HG03045 (cell line): ENCODE results near the gene ULBP3.
"Not testable (repeated sequence)": the region's sequence is repeated elsewhere in the genome, so short reads cannot be mapped to it uniquely, and the experiment has no call there.

Experiments used
- ATAC-seq: cut with Tn5 transposase; IDR thresholded peaks from one replicate; pipeline ENCODE4 v1.9.1; 2021; ENCODE audit warnings: mild to moderate bottlenecking, moderate library complexity; ENCODE audit not compliant: unreplicated experiment

ULBP3 gene

DNA sequence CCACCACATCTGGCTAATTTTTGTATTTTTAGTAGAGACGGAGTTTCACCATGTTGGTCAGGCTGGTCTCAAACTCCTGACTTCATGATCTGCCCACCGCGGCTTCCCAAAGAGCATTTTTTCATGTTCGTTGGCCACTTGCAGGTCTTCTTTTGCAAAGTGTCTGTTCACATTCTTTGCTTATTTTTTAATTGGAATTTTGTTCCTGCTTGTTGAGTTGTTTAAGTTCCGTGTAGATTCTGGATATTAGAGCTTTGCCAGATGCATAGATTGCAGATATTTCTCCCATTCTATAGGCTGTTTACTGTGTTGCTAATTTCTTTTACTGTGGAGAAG is 51.8 kb downstream of the ULBP3 start:
- not testable (repeated sequence) for ATAC-seq

DNA sequence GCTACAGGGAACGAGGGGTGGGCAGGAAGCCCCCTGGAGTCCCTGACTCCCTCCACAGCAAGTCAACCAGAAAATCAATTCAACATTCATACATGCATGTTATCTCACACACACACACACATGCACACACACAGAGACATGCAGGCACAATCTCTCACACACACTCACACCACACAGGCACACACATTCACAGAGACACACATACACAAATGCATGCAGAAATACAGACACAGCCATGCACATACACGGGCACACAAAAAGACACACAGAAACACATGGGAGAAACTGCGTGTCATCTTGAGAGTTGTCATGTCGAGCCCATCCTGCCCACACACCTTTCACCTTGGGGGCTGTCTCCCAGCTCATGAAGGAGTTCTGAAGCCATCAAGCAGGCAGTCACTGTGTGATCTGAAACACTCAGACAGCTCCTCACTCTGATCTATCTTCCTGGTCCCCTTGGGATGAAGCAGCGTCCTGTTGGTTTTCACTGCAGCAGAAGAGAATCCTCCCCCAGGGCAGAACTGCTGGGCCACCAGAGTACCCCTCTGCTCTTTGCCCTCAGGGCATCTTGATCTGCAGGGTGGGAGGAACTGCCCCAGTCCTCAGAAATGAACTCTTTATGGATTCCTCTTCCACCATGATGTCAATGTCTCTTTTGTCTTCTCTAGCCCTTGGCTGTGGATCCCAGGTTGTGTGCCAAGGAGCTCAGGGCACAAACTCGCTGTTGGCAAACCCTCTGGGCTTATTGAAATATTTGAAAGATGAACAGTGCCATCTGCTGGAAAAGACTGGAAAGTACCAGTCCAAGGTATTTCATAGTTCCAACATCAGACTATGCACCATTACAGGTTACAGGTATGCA is 52.4 kb downstream of the ULBP3 start:
- ATAC-seq = no peak

- not testable (repeated sequence) for ATAC-seq
These were observed 53.5 kb downstream of the ULBP3 start for GRCh38 chr6:150015281-150016001.

- ATAC-seq = not testable (repeated sequence)
These were observed 54.2 kb downstream of the ULBP3 start for GRCh38 chr6:150014623-150015280.

DNA sequence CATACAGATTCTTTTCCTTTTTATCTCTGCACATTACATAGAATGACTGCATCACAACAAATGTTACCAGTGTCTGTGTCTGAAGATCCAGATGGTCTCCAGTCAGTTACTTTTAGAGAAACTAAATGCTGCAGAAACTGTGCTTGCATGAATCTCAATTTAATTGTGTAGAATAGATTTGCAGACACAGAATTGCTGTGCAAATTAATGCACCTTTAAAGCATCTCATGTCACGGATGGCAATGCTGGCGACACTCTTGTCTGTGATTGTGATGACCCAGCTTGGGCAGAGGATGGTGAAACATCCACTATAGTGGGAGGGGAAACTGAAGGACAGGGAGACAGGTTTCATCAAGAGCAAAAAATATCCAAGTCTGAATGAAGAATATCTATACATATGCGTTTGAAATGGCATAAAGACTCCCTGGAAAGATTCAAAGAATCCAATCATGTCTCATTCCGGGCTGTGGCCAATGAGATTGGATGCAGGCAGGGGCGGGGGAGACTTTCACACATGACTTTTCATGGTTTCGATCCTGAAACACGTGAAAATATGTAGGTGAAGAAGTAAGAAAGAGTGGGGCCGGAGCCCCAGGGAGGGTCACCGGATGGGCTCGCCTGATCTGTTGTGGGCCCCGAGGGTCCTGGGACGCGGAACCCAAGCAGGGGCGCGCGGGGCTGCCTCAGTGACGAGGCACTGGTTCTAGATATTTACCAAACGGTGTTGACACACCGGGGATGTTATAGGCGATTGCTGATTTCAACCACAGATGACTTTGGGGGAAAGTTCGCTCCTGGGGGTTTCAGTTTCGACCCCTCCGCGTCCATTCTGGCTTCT is 54.9 kb downstream of the ULBP3 start:
- not testable (repeated sequence) for ATAC-seq

- not testable (repeated sequence) for ATAC-seq
These were observed 55.8 kb downstream of the ULBP3 start for GRCh38 chr6:150012846-150013784.
